ENCODE measurements around the gene ZMAT5.
A peak's percentile ranks its signal among the peaks of the same experiment; 100 is the strongest.

ZMAT5 gene

GRCh38 chr22:29766632-29767170, at the start of gene ZMAT5:
TSS of gene ZMAT5 (minus strand) at chr22:29767007. CDS start at chr22:29748544, 18,463 bp downstream.
- peak; percentile 95 for DNase-seq

GRCh38 chr22:29816539-29816938, 49.7 kb upstream of the ZMAT5 start:
- no peak for DNase-seq

- DNase-seq: no peak
Measured at GRCh38 chr22:29816128-29816527, 49.3 kb upstream of the ZMAT5 start.

- DNase-seq: no peak
Measured at GRCh38 chr22:29815580-29815979, 48.8 kb upstream of the ZMAT5 start.

- DNase-seq: no peak
Measured at GRCh38 chr22:29814003-29814402, 47.2 kb upstream of the ZMAT5 start.

- DNase-seq: no peak
Measured at GRCh38 chr22:29813563-29813962, 46.8 kb upstream of the ZMAT5 start.

- DNase-seq: no peak
Measured at GRCh38 chr22:29813126-29813525, 46.3 kb upstream of the ZMAT5 start.

GRCh38 chr22:29811377-29811776, 44.6 kb upstream of the ZMAT5 start:
- DNase-seq: no peak

GRCh38 chr22:29810216-29810615, 43.4 kb upstream of the ZMAT5 start:
- DNase-seq: no peak

GRCh38 chr22:29806196-29806595, 39.4 kb upstream of the ZMAT5 start:
- DNase-seq: no peak

- no peak for DNase-seq
Measured at GRCh38 chr22:29804985-29805384, 38.2 kb upstream of the ZMAT5 start.

GRCh38 chr22:29803190-29803589, 36.4 kb upstream of the ZMAT5 start:
- DNase-seq: no peak

- DNase-seq: no peak
Measured at GRCh38 chr22:29801796-29802195, 35.0 kb upstream of the ZMAT5 start.

GRCh38 chr22:29801153-29801552, 34.3 kb upstream of the ZMAT5 start:
- DNase-seq: no peak

GRCh38 chr22:29799217-29799680, 32.4 kb upstream of the ZMAT5 start:
- no peak for DNase-seq

GRCh38 chr22:29798801-29799200, 32.0 kb upstream of the ZMAT5 start:
- no peak for DNase-seq

- no peak for DNase-seq
Measured at GRCh38 chr22:29798318-29798717, 31.5 kb upstream of the ZMAT5 start.

GRCh38 chr22:29797351-29797750, 30.5 kb upstream of the ZMAT5 start:
- DNase-seq: no peak

GRCh38 chr22:29795663-29796062, 28.9 kb upstream of the ZMAT5 start:
- DNase-seq: no peak

GRCh38 chr22:29793396-29793795, 26.6 kb upstream of the ZMAT5 start:
- DNase-seq: no peak

GRCh38 chr22:29790061-29790460, 23.3 kb upstream of the ZMAT5 start:
- DNase-seq: no peak

- no peak for DNase-seq
Measured at GRCh38 chr22:29788339-29789279, 21.8 kb upstream of the ZMAT5 start.

GRCh38 chr22:29787371-29787980, 20.7 kb upstream of the ZMAT5 start:
- DNase-seq: no peak

GRCh38 chr22:29786031-29786430, 19.2 kb upstream of the ZMAT5 start:
- DNase-seq: no peak
